COR-L47 (cell line): ENCODE measurements around the gene ABHD1.
A peak's percentile ranks its signal among the peaks of the same experiment; 100 is the strongest.

Experiments
- DNase-seq: peaks from one replicate; lab custom pipeline; 2025; lab: John Stamatoyannopoulos, UW

Gene ABHD1

GRCh38 chr2:27086724-27087593 lies 36.7 kb upstream of the ABHD1 start, which contains the start of gene KHK:
KHK (plus strand) TSS chr2:27086772; CDS start chr2:27087260, 488 bp downstream.
- peak; percentile 65 for DNase-seq

- no peak for DNase-seq
Measured at GRCh38 chr2:27087823-27088410, 35.7 kb upstream of the ABHD1 start.

- no peak for DNase-seq
Measured at GRCh38 chr2:27088634-27089033, 35.0 kb upstream of the ABHD1 start.

- no peak for DNase-seq
Measured at GRCh38 chr2:27089111-27089954, 34.3 kb upstream of the ABHD1 start.

GRCh38 chr2:27091746-27092695 lies 31.6 kb upstream of the ABHD1 start:
- no peak for DNase-seq

GRCh38 chr2:27092696-27093429 lies 30.8 kb upstream of the ABHD1 start:
- no peak for DNase-seq

GRCh38 chr2:27093430-27094352 lies 29.9 kb upstream of the ABHD1 start:
- DNase-seq = no peak

GRCh38 chr2:27094353-27094984 lies 29.1 kb upstream of the ABHD1 start:
- no peak for DNase-seq

- DNase-seq = no peak
Measured at GRCh38 chr2:27095427-27095744, 28.2 kb upstream of the ABHD1 start.

GRCh38 chr2:27095745-27096651 lies 27.6 kb upstream of the ABHD1 start:
- peak; percentile 39 for DNase-seq

GRCh38 chr2:27096748-27097297 lies 26.8 kb upstream of the ABHD1 start:
- no peak for DNase-seq

- no peak for DNase-seq
Measured at GRCh38 chr2:27097341-27097740, 26.3 kb upstream of the ABHD1 start.

GRCh38 chr2:27099334-27099955 lies 24.2 kb upstream of the ABHD1 start:
- DNase-seq = no peak

GRCh38 chr2:27100036-27100435 lies 23.6 kb upstream of the ABHD1 start:
- no peak for DNase-seq

- no peak for DNase-seq
Measured at GRCh38 chr2:27102329-27102728, 21.3 kb upstream of the ABHD1 start.

- no peak for DNase-seq
Measured at GRCh38 chr2:27105981-27106380, 17.6 kb upstream of the ABHD1 start.

- DNase-seq = no peak
Measured at GRCh38 chr2:27108221-27108620, 15.4 kb upstream of the ABHD1 start.
